ENCODE data around the gene DACH1. TPM values are rescaled to one million over a fixed set of nuclear protein-coding genes. Genes with fewer than 3 reads are reported as not detected.

The DACH1 gene
- total RNA-seq, 1 donor from 2014 or later = not detected

- Mint-ChIP-seq H3K36me3 (ENCODE audit: low read depth) (no peaks in the 10 kb centered on the region), H3K27ac (no peak overlapping the region), H3K9me3 (no peaks in the 10 kb centered on the region), H3K4me3 (no peak overlapping the region), H3K4me1 (no peaks in the 10 kb centered on the region), H3K27me3 (no peaks in the 10 kb centered on the region)
- DNase-seq = no peak
- intact Hi-C loops (cut with micrococcal nuclease) = no loop called here
Measured at GRCh38 chr13:71430681-71431080, 436.3 kb downstream of the DACH1 start.

GRCh38 chr13:71417205-71417604 lies 449.8 kb downstream of the DACH1 start:
- H3K4me3 Mint-ChIP-seq = no peak overlapping the region
- intact Hi-C loops (cut with micrococcal nuclease) = no loop called here
- H3K27ac Mint-ChIP-seq = no peak overlapping the region
- no peaks in the 10 kb centered on the region for H3K4me1 Mint-ChIP-seq
- H3K36me3 Mint-ChIP-seq (ENCODE audit: low read depth) = no peaks in the 10 kb centered on the region
- H3K27me3 Mint-ChIP-seq = no peaks in the 10 kb centered on the region
- H3K9me3 Mint-ChIP-seq = peaks cover 6% of the 10 kb centered on the region
- DNase-seq = no peak

GRCh38 chr13:71412231-71412630 lies 454.8 kb downstream of the DACH1 start:
- H3K27me3 Mint-ChIP-seq = no peaks in the 10 kb centered on the region
- no peak for DNase-seq
- intact Hi-C loops (cut with micrococcal nuclease) = no loop called here
- H3K4me1 Mint-ChIP-seq = no peaks in the 10 kb centered on the region
- H3K4me3 Mint-ChIP-seq = no peak overlapping the region
- no peaks in the 10 kb centered on the region for H3K9me3 Mint-ChIP-seq
- H3K27ac Mint-ChIP-seq = no peak overlapping the region
- H3K36me3 Mint-ChIP-seq (ENCODE audit: low read depth) = no peaks in the 10 kb centered on the region

- Mint-ChIP-seq H3K36me3 (ENCODE audit: low read depth) (no peaks in the 10 kb centered on the region), H3K27ac (no peak overlapping the region), H3K4me1 (no peaks in the 10 kb centered on the region), H3K4me3 (no peak overlapping the region), H3K27me3 (no peaks in the 10 kb centered on the region), H3K9me3 (no peaks in the 10 kb centered on the region)
- no peak for DNase-seq
- intact Hi-C loops (cut with micrococcal nuclease) = no loop called here
Measured at GRCh38 chr13:71408416-71408815, 458.6 kb downstream of the DACH1 start.

GRCh38 chr13:71399631-71400215 lies 467.3 kb downstream of the DACH1 start:
- intact Hi-C loops (cut with micrococcal nuclease) = no loop called here
- Mint-ChIP-seq H3K9me3 (no peaks in the 10 kb centered on the region), H3K4me1 (no peaks in the 10 kb centered on the region), H3K4me3 (no peak overlapping the region), H3K27ac (no peak overlapping the region), H3K27me3 (no peaks in the 10 kb centered on the region), H3K36me3 (ENCODE audit: low read depth) (no peaks in the 10 kb centered on the region)
- DNase-seq = no peak

- H3K9me3 Mint-ChIP-seq = no peaks in the 10 kb centered on the region
- no peaks in the 10 kb centered on the region for H3K4me1 Mint-ChIP-seq
- no peak overlapping the region for H3K4me3 Mint-ChIP-seq
- H3K27ac Mint-ChIP-seq = no peak overlapping the region
- DNase-seq = no peak
- intact Hi-C loops (cut with micrococcal nuclease) = no loop called here
- no peaks in the 10 kb centered on the region for H3K27me3 Mint-ChIP-seq
- no peaks in the 10 kb centered on the region for H3K36me3 Mint-ChIP-seq (ENCODE audit: low read depth)
Measured at GRCh38 chr13:71396149-71396548, 470.9 kb downstream of the DACH1 start.

GRCh38 chr13:71395053-71395452 lies 472.0 kb downstream of the DACH1 start:
- Mint-ChIP-seq H3K27me3 (no peaks in the 10 kb centered on the region), H3K9me3 (no peaks in the 10 kb centered on the region), H3K36me3 (ENCODE audit: low read depth) (no peaks in the 10 kb centered on the region), H3K27ac (no peak overlapping the region), H3K4me3 (no peak overlapping the region), H3K4me1 (no peaks in the 10 kb centered on the region)
- intact Hi-C loops (cut with micrococcal nuclease) = no loop called here
- DNase-seq = no peak

GRCh38 chr13:71394176-71394575 lies 472.8 kb downstream of the DACH1 start:
- Mint-ChIP-seq H3K4me3 (no peak overlapping the region), H3K27ac (no peak overlapping the region), H3K27me3 (no peaks in the 10 kb centered on the region), H3K9me3 (no peaks in the 10 kb centered on the region), H3K36me3 (ENCODE audit: low read depth) (no peaks in the 10 kb centered on the region), H3K4me1 (no peaks in the 10 kb centered on the region)
- no peak for DNase-seq
- intact Hi-C loops (cut with micrococcal nuclease) = no loop called here

Measured in activated CD4-positive, alpha-beta T cell treated with anti-CD3 and anti-CD28 coated beads, Interleukin-2, amount 10 ng/mL, durations not matched to agents 24 days and 14 days (primary cell).